HG02763 (cell line): ENCODE results near the gene PTCH2.
"Not testable (repeated sequence)": the region's sequence is repeated elsewhere in the genome, so short reads cannot be mapped to it uniquely, and the experiment has no call there.

Experiments used
- ATAC-seq: cut with Tn5 transposase; IDR thresholded peaks from one replicate; pipeline ENCODE4 v1.9.1; 2021; ENCODE audit warnings: mild to moderate bottlenecking, moderate library complexity; ENCODE audit not compliant: unreplicated experiment

PTCH2 gene

DNA sequence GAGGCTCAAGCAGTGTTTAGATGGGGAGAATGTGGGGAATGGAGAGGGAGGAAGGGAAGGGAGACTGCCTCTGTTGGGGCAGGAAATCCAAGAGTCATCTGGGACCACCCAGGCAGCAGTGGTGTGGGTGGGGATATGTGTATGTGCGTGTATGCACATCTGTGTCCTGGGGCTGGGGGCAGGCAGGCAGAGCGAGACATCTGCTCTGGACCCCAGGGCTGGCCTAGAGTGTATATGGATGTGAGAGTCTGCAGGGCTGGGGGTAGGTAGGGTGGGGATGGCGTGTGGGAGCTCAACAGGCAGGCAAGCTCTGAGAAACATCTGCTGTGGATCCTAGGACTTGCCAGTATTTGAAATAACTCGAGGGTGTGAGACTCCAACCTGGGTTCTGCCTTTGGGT lies 3.5 kb downstream of the PTCH2 start:
- ATAC-seq = no peak

DNA sequence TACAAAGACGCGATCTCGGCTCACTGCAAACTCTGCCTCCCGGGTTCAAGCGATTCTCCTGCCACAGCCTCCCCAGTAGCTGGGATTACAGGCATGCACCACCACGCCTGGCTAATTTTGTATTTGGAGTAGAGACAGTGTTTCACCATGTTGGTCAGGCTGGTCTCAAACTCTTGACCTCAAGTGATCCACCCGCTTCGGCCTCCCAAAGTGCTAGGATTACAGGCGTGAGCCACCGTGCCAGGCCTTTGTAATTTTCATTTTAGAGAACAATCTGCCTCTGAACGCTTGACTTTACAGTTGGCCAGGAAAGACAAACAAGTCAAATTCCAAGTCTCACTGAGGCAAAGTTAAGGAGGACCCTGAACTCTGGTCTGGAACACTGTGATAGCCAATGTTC lies 4.8 kb downstream of the PTCH2 start:
- ATAC-seq = not testable (repeated sequence)

DNA sequence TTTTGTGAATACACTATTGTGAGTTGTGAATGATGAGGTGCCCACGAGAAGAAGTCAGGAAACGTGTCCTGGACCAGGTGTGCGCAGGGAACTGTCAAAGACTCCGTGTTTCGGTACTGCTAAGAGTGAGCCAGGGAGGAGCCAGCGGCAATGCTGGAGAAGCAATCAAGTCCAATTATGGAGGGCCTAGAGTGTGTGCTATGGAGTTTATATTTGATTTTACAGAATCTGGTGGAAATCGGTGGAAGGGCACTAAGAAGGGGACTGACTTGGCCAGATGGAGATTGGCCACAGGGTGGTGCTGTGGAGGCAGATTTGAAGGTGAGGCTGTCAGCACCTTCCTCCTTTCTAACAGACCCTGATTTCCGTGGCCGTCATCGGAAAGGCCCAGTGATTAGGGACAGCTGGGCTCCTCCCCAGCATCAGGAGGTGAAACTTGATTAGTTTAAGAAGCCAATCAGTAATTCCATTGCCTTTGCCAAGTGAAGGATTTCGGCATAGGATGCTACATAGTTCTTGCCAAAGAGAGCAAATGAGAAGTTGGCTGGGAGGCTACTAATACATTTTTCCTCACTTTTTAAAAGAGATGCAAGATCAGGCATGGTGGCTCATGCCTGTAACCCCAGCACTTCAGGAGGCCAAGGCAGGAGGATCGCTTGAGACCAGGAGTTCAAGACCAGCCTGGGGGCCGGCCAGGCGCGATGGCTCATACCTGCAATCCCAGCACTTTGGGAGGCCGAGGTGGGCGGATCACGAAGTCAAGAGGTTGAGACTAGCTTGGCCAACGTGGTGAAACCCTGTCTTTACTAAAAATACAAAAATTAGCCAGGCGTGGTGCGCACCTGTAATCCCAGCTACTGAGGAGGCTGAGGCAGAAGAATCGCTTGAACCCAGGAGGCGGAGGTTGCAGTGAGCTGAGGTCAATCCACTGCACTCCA lies 7.0 kb downstream of the PTCH2 start:
- no peak for ATAC-seq

DNA sequence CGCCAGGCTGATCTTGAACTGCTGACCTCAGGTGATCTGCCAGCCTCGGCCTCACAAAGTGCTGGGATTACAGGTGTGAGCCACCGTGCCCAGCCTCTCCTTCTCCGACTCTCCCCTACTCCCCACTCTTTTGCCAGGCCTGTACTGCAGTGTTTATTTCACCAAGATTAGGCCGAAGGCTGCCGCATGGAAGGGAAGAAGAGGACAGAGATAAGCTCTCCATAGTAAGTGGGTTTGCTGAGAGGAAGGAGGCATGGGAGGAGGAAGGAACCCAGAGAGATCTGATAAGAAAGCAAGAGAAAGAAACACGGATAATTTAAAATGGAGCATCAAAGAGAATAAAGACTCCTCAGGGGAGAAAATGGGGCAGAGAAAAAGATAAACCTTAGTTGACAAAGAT lies 8.7 kb downstream of the PTCH2 start:
- ATAC-seq = no peak

DNA sequence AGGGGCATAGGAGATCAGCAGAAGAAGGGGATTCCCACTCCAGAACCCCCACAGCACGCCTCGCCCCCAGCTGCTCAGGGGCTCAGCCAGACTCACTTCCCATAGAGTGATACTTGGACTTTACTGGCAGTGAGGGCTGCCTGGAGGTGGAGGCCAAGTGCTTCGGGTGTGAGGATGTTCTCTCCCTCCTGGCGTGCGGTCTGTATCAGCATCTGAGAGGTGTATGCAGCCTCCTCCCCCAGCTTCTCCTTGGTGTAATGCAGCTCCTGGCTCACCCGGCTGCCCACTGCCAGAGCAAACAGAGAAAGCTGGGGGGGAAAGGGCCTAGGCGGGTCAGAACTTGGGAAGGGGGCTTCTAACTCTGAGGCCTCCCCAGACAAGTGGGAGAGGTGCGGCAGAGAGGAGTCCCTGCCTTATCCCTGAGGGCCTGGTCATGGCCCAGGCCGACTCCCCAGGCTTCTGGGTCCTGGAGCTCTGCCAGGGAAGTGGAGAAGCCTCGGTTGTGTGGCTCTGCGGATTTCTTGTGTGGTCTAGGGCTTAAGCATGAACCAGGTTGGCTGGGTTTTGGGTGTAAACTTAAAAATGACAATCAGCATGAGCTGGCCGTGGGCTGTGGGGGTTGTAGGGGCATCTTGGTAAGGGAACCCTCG lies 10.9 kb downstream of the PTCH2 start:
- no peak for ATAC-seq

DNA sequence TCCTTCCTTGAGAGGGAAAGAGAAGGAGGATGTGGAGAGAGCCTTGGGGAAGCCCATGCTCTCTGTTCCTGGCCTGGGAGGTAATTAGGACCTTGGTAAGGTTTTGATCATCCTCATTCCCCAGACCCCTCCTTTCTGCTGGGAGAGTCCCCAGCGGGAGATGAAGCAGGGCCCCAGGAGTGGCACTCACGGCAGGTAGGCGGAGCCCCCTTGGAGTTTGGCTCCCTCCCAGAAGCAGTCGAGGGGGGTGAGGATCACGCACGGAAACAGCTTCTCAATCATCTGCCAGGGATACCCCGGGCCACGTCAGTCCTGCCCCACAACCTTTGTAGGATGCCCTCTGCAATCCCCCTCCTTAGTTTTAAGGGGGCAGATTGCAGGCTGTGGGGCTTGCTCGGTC lies 11.5 kb downstream of the PTCH2 start:
- ATAC-seq = no peak

DNA sequence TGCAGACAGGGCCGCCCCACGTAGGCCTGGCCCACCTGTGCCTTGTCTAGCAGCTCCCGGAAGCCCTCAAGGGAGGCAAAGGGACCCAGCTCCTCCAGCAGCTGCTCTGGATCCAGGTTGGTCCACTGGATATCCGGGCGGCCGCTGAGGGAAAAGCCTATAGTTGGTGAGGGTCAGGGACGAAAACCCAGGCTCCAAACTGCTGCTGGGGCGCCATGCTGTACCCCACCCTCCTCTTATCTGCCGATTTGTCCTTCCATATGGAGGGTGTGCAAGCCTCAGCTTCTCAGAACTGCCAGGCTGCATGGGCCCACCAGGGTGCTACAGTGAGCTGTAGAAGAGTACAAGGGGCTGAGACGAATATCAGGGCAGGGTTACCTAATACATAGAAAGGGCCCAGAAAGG lies 12.2 kb downstream of the PTCH2 start:
- no peak for ATAC-seq

DNA sequence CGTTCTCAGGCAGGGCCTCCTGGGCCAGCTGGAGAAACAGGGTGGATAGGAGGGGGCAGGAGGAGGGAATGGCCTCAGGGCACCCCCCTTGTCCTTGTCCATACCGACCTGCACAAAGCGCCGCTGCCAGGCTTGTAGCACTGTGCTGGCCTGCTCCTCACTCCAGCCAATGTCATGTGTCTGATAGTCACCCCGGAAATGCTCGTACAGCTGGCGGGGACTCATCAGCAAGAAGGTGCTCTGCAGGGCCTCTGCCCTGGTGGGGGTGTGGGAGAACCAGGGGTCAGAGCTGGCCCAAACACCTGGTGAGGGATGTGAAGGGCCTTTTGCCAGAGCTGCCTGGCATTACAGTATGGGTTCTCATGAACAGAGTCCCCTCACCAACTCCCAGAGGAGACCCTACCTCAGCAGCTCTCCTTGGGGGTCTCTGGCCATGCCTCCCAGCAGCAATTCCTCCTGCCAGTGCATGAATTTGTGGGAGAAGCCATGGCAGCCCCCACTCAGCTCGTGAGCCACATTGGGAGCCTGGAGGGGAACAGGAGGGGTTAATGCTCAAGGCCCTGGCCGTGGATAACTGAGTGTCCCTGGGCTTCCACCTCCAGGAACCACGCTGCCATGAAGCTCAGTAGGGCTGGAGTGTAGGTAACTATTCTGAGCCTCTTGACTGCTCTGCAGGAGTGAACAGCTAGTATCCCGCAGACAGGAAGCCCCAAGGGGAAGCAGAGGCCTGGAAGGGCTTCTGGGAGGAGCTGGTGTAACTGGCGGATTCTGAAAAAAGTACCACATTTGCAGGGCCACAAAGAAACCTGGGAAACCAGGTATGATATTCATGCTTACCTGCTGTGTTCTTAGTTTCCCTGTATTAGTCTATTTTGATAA lies 13.3 kb downstream of the PTCH2 start:
- ATAC-seq = no peak

DNA sequence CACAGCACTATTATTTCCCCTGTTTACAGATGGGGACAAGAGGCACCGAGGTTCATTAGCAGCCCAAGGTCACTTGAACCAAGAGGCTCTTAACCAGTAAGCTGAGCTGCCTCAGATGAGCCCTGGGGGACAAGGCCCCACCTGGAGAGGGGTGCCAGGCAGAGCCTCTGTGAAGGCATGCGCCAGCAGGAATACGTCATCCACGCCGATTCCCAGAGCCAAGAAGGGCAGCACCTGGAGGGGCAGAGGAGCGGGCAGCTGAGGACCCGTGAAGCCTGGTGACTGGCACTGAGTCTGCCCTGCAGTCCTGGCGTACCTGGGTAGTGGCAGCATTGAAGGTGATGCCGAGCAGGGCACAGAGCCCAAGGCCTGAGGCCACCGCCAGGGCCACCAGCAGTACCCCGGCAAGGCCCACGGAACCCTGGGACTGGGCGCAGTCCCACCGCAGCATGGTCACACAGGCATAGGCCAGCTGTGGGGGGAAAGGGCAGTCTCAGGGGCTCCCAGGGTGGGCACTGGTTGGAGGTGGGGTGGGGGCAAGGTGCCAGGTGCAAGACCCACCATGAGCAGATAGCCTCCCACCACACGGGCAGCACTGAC lies 14.1 kb downstream of the PTCH2 start:
- ATAC-seq = no peak

DNA sequence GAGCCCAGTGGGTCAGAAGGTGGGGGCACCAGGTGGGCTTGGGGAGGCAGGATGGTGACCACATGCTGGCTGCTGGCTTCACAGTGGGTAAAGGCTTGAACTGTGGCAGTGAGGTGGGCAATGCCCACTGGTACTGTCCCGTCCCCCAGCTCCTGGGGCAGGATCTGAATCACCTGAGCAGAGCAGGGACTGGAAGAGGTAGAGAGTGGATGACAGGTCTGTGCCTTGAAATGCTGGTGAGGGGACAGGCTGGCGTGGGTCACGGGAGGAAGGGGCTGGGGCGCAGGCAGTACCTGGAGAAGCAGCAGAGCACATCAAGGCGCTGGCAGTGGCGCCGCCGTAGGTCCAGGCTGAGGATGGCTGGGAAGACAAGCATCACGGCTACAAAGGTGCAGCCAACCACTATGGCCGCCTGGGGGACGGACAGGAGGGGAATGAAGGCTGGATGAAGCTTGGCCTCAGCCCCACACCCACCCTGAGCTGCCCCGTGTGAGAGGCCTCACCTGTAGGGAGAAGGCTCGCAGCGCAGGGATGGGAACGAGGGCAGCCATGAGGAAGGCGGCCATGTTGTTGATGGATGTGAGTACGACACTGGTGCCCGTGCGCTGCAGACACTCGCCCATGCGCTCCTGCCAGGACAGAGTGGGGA lies 14.9 kb downstream of the PTCH2 start:
- ATAC-seq = no peak

DNA sequence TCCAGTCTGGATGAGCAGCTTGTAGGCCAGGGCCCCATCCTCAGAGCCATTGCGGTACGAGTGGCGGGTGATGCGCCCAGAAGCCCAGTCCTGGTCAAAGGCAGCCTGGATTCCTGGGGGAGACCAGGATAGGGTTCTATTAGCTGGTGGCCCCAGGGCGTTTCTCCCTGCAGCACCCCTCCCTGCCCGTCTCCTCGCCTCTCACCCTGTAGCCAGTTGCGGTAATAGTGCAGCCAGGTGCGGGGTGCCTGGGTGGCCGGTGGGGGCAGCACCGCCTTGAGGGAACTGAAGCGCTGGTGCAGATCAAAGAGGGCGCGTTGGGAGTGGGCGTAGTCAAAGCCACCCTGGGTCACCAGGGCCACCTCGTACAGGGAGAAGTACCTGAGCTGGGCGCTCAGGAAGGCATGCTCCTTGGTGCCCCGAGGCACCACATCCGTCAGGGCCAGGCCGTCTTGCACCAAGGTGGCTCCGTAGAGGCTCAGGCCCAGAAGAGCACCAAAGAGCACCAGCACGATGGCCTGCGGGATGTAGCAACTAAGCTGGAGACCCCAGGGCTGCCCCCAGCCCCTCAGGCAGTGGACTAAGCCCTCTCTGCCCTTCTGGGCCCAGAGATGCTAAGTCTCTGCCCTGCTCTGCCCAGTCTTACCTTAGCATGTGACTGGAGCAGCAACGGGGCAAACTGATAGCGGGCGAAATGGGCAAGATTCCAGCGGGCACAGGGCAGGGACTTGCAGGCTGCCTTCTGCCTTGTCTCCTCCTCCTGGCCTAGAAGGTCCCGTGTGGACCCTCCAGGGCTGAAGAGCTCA lies 15.7 kb downstream of the PTCH2 start:
- ATAC-seq = no peak

DNA sequence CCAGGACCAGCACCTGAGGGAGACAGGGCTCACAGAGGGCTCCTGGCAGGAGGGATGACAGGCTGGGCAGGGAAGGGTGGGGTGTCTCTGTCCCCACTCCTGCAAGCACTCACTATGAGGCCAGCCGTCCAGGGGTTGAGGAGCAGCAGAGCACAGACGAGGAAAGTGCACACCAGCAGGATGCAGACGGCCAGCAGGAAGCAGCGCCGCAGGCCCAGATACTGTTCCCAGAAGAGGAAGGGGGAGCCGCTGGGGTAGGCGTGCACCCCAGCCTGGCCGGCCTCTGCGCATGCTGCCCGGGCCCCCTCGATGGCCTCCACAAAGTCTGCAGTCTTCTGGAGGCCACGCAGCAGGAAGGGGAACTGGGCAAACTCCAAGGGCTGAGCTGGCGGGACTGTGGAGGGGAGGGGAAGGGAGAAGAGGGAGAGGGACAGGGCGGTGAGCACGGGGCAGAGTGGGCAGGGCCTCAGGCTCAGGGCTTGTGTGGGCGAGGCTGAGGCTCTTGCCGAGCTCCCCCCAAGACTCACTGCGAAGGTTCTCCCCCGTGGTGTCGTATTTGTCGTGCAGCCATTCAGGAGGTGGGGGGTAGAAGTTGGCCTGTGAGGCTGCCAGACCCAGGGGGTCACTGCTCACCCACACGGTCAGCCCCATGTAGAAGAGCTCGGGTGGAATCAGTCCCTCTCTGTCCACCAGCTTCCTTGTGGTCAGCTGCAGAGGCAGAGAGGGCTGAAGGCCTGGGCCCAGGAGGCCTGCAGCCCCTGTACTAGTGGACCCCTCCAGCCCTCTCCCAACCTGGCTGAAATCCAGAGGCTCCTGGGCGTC lies 16.5 kb downstream of the PTCH2 start:
- ATAC-seq = no peak

DNA sequence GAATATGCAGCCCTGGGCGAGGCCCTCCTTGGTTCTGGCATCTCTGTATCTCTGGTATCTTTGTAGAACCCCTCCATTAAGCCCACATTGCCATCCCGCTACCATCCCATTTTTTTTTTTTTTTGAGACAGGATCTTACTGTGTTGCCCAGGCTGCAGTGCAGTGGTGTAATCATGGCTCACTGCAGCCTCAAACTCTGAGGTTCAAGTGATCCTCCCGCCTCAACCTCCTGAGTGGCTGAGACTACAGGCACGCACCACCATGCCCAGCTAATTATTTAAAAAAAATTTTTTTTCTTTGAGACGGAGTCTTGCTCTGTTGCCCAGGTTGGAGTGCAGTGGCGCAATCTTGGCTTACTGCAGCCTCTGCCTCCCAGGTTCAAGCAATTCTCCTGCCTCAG lies 18.7 kb downstream of the PTCH2 start:
- ATAC-seq = not testable (repeated sequence)

DNA sequence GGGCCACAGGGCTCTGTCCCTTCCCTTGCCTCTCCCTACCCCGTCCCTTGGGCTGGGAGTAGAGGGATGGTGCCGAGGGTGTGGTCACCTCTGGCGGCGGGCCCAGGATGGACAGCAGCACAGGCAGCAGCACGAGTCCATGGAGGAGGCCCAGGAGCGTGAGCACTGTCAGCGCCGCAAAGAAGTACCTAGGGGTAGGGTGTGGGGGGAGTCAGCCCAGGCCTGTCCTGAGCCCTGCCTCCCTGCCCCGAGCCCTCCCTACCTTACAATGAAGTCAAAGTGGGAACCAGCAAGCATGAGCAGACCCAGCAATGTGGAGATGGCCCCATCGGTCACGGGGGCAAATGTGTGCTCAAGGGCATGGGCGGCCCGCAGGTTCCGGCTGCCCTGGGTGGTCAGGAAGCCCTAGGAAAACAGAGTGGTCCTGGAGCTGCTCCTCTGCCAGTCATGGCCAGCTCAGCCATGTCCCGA lies 20.0 kb downstream of the PTCH2 start:
- ATAC-seq = no peak

DNA sequence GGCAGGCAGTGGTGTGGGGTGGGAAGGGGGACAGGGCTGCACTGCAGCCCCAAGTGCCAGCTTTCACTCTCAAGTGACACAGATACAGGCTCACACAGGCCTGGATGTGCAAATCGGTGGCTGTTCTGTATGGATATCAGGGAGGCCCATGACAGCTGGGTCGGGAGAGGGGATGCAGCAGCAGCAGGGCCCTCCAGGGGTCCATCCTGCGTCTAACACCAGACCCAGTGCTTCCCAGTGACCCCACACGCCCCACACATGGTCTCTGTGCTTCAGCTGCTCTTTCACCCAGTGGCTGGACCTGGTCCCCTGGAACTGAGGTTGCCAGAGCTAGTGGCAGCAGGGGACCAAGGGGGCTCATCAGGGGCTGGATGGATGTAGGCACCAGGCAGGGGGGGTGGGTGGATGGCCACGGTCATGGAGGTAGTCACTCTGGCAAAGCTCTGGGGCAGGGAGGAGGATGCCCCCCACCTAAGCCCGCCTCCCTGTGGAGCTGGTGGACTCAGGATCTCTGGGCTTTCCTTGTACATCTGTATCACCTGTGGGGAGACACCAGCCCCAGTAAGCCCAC lies 20.8 kb downstream of the PTCH2 start:
- ATAC-seq = no peak

DNA sequence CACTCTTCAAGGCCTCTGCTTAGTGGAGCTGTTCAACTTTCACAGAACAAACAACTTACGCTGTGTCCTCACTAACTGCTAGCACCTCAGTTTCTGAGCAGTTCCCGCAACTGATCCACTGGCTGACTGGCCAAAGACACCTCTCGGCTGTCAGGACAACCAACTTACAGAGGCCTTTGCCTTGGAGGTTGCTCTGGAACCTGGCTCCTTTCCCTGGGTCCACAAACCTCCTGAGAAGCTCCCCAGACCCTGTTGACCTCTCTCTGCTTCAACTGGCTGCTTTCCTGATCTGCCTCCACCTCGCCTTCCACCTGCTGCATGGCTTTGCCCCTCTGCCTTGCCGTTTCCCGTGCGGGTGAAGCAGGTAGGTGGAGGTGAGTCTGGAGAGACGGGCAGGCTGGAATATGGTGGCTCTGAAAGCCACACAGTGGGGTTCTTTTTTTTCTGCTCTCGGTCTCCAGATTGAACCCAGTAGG lies 21.8 kb downstream of the PTCH2 start:
- ATAC-seq = no peak

DNA sequence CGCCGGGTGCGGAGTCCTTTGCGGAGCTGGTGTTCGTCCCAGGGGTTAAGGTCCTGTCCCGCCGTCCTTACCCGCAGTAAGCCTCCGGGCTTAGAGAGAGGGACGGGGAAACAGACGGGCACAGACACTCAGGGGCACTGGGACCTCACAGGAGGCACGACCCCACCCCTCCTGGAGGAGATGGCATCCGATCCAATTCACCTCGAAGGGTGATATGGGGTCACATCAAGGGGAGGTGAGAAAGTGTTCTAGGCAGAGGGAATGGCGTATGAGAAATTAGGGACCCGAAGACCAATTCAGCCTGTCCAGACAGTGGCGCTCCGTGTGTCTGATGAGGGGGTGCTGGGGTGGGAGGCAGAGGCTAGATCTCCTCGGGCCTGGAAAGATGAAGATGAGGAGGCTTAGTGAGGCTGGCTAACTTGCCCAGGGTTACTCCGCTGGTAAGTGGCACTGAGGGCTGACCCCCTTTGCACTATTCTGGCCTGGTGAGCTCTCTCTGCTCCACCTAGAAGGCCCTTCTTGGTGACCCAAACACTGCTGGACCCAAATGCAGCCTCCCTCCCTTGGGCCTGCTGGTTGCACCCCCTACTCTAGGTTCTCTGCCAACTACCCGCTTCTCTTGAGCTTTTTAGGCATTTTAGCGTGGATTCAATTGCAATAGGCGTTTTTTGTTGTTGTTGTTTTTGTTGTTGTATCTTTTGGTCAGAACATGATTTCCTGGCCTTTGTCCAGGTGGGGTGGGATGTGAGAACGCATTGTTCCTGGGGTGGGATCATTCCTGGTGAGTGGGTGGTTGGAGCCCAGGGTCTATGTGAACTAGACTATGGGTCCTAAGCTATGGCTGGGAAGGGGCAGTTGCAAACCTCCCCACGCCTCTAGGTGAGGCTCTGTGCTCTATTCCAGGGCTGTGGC lies 22.5 kb downstream of the PTCH2 start:
- no peak for ATAC-seq
